Body of pancreas (tissue), 4 donors: ENCODE data around the gene TBX2. TPM values are rescaled to one million over a fixed set of nuclear protein-coding genes. Genes with fewer than 3 reads are reported as not detected.
"Not testable (repeated sequence)": the region's sequence is repeated elsewhere in the genome, so short reads cannot be mapped to it uniquely, and the experiment has no call there.

Experiments used
- ATAC-seq: fragments of 150-250 bp; one replicate; pipeline ENCODE4 v1.9.1; 2016
- DNase-seq, 4 donors: peaks; one replicate each; pipeline ENCODE4 v3.0.0-alpha.2; 2019
- H3K27ac ChIP-seq, 4 donors: fragments of 200-600 bp; sonication (generic); 1 replicate in 3 of 4; 2 replicates in 1 of 4; pipeline versions ENCODE4 v1.5.1 to v1.6.1; 2016 to 2019; ENCODE audit warnings: mild to moderate bottlenecking in 1 of 4, mixed read lengths in 1 of 4, moderate library complexity in 1 of 4
- H3K27me3 ChIP-seq, 2 donors: fragments of 200-600 bp; sonication (generic); one replicate each; pipeline ENCODE4 v1.6.0; 2016; ENCODE audit warnings: mild to moderate bottlenecking in 1 of 2
- H3K36me3 ChIP-seq, 2 donors: fragments of 200-600 bp; sonication (generic); replicated peaks in 1 of 2; 2 replicates each; pipeline ENCODE4 v1.5.1; 2016; ENCODE audit warnings: low read depth in 2 of 2; ENCODE audit not compliant: insufficient read depth in 1 of 2
- H3K4me1 ChIP-seq: fragments of 200-600 bp; sonication (generic); one replicate; pipeline ENCODE4 v1.6.0; 2016
- H3K4me3 ChIP-seq, 2 donors: fragments of 200-600 bp; sonication (generic); 1 replicate in 1 of 2; 2 replicates in 1 of 2; pipeline ENCODE4 v1.5.1; 2016 to 2019
- H3K9me3 ChIP-seq, 3 donors: fragments of 200-600 bp; sonication (generic); 1 replicate in 2 of 3; 2 replicates in 1 of 3; pipeline ENCODE4 v1.5.1; 2016
- POLR2A ChIP-seq, 3 donors: fragments of 450-650 bp; IDR thresholded peaks; one replicate each; pipeline ENCODE4 v1.6.1; 2016; ENCODE audit warnings: antibody characterized with exemption in 3 of 3, mild to moderate bottlenecking in 2 of 3
- WGBS, 2 donors: methylation state at CpG; one replicate each; pipeline ENCODE4 v1.1.5; 2017; 5-methylcytosine and 5-hydroxymethylcytosine counted together
- intact Hi-C: fragments of 100-400 bp; cut with DNase I; formaldehyde crosslinking; loops from one replicate; pipeline ENCODE4 v1.15.1; 2023
- total RNA-seq, 2 donors: library from RNA; depleted of rRNA; stranded (reverse); fragments of >200 nt; gene quantifications; one replicate each; pipeline ENCODE4 v1.1.0, GENCODE V29; 2016
- TF ChIP-seq, protein P1 (sequence below), 7 experiments: fragments of 450-650 bp in 4 of 7; fragments of 200-600 bp in 3 of 7; sonication (generic) in 3 of 7; IDR thresholded peaks; one replicate each; pipeline ENCODE4 v1.5.1; 2016 to 2019; ENCODE audit warnings: antibody characterized with exemption in 7 of 7

The TBX2 gene
- total RNA-seq, 2 donors from 2014 or later: 4.9 to 6.9 TPM

DNA sequence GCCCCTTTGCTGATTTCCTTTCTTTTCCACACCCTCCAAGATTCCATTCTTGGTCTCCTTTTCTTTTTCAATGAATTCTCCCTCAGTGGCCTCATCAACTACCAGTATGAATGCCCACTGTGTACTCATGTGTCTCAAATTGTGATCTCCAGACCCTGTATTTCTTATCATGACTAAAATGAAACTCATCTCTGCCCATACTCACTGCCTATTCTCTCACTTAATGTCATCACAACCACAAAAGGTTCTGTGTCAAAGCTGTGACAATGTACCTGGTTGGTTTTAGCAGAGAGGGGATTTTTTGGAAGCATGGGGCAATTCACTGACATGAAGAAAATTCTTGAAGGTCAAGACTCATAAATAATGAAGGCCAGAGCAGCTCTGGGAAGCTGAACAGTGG lies 41.1 kb downstream of the TBX2 start:
- no peaks in the 10 kb centered on the region for H3K36me3 ChIP-seq
- no peaks in the 10 kb centered on the region for H3K27me3 ChIP-seq
- intact Hi-C loops: no loop called here

DNA sequence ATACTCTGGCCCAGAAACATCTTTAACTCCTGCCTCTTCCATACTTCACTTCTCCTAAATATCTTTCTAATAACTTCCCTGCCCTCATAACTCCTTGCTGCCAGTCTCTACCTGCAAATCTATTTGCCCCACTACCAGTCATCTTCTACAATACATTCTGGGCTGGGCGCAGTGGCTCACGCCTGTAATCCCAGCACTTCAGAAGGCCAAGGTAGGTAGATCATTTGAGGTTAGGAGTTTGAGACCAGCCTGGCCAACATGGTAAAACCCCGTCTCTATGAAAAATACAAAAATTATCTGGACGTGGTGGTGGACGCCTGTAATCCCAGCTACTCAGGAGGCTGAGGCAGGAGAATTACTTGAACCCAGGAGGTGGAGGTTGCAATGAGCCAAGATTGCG lies 41.9 kb downstream of the TBX2 start:
- H3K36me3 ChIP-seq, H3K9me3 ChIP-seq, ATAC-seq, H3K4me3 ChIP-seq, intact Hi-C loops, H3K27me3 ChIP-seq, H3K27ac ChIP-seq, DNase-seq, H3K4me1 ChIP-seq: not testable (repeated sequence)
- WGBS, 2 donors: 86 to 94% methylated on average over 6 of the region's 6 CpGs

More for the DNA sequence above, 41.1 kb downstream of the TBX2 start:
- Histone ChIP-seq H3K27ac (no peak overlapping the region), H3K4me3 (no peak overlapping the region), H3K9me3 (no peaks in the 10 kb centered on the region), H3K4me1 (no peaks in the 10 kb centered on the region)
- DNase-seq: no peak
- ATAC-seq: no peak
- TF ChIP-seq, protein P1, sequence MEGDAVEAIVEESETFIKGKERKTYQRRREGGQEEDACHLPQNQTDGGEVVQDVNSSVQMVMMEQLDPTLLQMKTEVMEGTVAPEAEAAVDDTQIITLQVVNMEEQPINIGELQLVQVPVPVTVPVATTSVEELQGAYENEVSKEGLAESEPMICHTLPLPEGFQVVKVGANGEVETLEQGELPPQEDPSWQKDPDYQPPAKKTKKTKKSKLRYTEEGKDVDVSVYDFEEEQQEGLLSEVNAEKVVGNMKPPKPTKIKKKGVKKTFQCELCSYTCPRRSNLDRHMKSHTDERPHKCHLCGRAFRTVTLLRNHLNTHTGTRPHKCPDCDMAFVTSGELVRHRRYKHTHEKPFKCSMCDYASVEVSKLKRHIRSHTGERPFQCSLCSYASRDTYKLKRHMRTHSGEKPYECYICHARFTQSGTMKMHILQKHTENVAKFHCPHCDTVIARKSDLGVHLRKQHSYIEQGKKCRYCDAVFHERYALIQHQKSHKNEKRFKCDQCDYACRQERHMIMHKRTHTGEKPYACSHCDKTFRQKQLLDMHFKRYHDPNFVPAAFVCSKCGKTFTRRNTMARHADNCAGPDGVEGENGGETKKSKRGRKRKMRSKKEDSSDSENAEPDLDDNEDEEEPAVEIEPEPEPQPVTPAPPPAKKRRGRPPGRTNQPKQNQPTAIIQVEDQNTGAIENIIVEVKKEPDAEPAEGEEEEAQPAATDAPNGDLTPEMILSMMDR (IDR thresholded peaks at IDR 0.05): no peak
- TF ChIP-seq POLR2A (IDR thresholded peaks at IDR 0.05): no peak

DNA sequence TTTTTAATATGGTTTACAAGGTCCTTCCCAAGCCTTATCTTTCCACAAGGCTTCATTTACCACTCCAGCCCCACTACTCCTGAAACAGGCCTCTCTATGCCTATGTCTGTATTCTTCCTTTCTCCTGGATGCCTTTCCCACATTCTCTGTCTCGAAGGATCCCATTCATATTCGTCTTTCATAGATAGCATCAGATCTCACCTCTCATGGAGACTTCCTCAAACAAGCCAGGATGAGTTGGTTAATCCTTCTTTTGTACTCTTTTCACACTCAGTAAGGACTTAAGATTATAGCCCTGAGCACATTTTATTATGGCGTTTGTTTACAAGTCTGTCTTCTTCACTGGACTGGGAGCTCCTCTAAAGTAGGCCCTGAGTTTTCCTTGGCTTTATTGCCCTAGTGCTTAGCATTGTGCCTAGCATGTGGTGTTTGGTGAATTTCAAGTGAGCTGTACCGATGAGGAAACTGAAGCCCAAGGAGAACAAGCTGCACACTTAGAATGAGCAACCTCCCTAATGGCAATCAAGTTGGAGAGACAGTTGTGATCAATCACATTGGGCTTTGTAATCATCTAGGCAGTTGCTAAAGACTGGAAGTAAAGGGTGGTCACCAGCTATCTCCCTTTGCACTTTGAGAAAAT lies 42.6 kb downstream of the TBX2 start:
- intact Hi-C loops: no loop called here
- H3K9me3 ChIP-seq: no peaks in the 10 kb centered on the region
- no peak overlapping the region for H3K4me3 ChIP-seq
- TF ChIP-seq, protein P1 (IDR thresholded peaks at IDR 0.05): no peak
- TF ChIP-seq POLR2A (IDR thresholded peaks at IDR 0.05): no peak
- H3K27me3 ChIP-seq: no peaks in the 10 kb centered on the region
- no peak for ATAC-seq
- no peaks in the 10 kb centered on the region for H3K4me1 ChIP-seq
- H3K36me3 ChIP-seq: no peaks in the 10 kb centered on the region
- no peak for DNase-seq
- 69 to 72% methylated on average over 4 of the region's 4 CpGs for WGBS, 2 donors
- no peak overlapping the region for H3K27ac ChIP-seq

DNA sequence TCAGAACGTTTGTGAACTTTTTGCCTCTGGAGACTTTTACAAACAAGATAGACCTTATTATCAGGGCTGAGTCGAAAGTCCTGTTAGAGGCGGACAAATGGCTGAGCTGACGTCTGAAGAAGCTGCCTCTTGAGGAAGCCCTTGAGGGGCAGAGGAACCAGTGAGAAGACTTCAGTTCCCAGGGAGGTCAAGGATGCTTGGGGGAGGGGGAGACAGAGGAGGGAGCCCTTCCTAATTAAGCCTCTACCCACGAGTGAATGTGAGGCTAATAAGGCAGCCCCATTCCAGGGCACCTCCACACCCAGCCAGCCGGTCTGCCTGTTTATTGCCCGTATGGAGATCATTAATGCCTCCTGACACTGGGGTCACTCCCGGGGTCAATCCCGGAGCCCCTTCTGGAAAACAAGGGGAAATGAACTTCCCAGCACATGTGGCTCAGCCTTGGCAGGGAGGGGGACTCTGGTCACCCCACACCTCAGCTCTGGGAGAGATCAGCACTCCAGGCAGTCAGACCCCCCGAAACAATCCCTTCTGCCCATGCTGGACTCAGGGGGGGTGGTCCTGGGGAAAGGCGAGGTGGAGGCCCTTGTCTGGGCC lies 43.3 kb downstream of the TBX2 start:
- Histone ChIP-seq H3K27me3 (no peaks in the 10 kb centered on the region), H3K36me3 (no peaks in the 10 kb centered on the region), H3K27ac (no peak overlapping the region), H3K4me1 (no peaks in the 10 kb centered on the region), H3K9me3 (no peaks in the 10 kb centered on the region), H3K4me3 (no peak overlapping the region)
- intact Hi-C loops: no loop called here
- TF ChIP-seq, protein P1 (IDR thresholded peaks at IDR 0.05): no peak
- TF ChIP-seq POLR2A (IDR thresholded peaks at IDR 0.05): no peak
- ATAC-seq (no peak), DNase-seq (no peak)
- 57 to 62% methylated on average over 10 to 11 of the region's 11 CpGs for WGBS, 2 donors

DNA sequence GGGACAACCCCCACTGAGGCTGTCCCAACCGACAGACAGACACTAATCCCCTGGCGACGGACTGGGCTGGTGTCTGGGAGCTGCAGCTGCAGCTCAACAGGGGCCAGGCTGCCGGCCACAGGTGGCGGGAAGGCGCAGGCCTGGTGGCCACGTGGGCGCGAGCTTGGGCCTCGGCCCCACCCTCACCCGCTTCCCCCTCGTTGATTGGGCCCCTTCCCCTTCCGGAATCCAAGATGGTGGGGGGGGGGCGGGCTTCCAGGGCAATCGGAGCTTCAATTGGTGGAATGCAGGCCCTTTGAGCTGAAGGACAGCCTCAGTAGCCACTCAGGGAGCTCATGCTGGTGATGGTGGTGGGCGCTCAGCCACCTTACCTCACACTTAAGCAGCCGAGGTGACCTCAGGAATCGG lies 43.8 kb downstream of the TBX2 start:
- H3K4me3 ChIP-seq: no peak overlapping the region
- no peaks in the 10 kb centered on the region for H3K4me1 ChIP-seq
- H3K27me3 ChIP-seq: no peaks in the 10 kb centered on the region
- H3K9me3 ChIP-seq: no peaks in the 10 kb centered on the region
- no peak for TF ChIP-seq POLR2A (IDR thresholded peaks at IDR 0.05)
- TF ChIP-seq, protein P1 (IDR thresholded peaks at IDR 0.05): no peak
- WGBS, 2 donors: 80 to 81% methylated on average over 8 to 11 of the region's 18 CpGs
- no peaks in the 10 kb centered on the region for H3K36me3 ChIP-seq
- H3K27ac ChIP-seq: no peak overlapping the region
- ATAC-seq (no peak), DNase-seq (no peak)
- intact Hi-C loops: no loop called here
